ENCODE measurements around the gene MRPL33.

The MRPL33 gene

DNA sequence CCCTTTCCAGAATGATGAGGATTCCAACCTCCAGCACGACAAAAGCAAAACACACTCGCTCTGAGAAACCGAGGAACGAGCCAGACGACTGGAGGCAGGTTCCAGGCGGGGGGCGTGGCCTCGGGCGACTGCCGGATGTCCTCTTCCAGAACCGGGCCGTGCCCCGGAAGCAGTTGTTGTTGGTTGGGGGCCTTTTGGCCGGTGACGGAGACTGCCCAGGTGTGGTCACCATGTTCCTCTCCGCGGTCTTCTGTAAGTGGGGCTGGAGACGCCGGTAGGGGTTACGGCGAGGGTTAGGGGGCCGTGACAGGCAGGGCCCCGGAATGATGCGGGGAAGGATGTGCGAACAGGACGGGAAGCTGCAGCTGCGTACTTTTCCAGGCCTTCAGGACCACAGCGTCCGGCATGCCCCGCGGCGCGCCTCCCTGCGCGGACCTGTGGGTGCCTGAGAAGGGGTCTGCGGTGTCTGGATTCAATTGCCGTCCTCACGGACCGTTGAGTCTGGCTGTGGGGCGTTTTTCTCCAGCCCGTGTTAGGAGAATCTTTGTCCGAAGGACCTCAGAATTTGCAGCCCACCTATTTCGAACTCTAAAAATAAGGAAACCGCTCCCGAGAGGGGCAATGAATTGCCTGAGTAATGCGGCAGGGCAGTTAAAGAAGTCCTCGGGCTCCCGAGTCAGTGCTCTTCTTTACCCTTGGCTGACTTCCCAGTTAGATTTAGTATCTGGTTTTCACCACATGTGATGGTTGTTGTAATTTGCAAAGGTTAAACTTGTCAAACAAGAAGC is at the start of gene MRPL33:
MRPL33 (plus strand) TSS at position 172 of the 788 bp plus-strand sequence; CDS start at position 231, 59 bp downstream.
- peak; percentile 83 for DNase-seq (ENCODE audit: low read depth, low spot score)

DNA sequence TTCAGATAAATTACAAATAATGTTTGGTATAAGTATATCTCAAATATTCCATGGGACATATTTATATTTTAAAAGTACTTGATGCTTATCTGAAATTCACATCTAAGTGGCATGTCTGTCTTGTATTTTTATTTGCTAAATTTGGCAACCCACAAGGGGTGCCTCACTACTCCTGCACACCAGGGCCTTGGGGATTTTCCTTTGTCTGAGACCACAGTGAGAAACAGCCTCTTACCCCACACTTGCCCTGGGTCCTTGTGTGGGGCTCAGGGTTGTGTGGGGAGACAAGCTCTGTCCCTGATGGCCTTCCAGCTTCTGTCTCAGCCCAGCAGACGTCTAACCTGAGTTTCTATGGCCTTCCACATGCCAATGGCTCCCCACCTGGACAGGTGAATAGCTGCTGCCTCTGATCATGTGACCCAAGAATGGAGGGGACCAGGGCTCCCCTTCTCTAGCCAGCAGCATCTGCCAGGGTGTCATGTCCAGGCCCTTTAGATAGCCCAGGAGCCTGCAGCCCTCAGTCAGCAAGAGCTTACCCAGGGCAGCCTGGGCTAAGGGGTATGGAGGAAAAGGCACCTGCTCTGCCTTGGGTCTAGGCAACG is 49.5 kb upstream of the MRPL33 start:
- DNase-seq (ENCODE audit: low read depth, low spot score): no peak

DNA sequence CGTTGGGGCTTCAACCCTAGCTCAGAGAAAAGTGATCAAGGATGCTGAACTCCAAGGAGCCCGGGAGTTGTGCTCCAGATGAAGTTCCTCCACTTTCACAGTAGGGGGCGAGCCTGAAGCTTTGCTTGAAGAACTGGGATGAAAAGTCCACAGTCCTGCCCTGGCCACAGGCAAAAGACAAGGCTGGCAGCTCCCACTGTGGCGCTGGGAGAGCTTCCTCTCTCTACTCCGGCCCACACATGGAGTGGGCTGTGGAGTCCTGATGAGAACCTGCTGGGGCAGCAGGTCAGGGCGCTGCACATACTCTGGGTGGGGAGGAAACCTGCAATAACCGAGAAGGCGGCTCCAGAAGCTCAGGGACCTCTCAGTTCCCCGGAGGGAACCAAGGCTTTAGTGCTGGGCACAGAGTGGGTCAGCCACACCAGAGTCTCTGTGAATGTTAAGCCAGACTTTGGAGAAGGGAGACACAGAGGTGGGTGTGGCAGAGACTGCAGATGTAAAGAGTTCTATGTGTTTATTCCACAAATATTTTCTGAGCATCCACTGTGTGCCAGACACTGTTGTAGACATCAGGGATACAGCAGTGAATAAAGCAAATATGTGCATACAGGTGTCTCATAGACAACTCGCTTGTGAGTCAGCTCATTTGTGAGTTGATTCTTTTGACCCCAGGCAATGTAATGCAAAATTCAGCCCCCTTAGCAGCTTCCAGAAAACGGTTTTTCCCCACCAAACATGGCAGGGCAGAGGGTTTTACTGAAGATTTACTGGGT is 48.0 kb upstream of the MRPL33 start:
- DNase-seq (ENCODE audit: low read depth, low spot score): no peak

DNA sequence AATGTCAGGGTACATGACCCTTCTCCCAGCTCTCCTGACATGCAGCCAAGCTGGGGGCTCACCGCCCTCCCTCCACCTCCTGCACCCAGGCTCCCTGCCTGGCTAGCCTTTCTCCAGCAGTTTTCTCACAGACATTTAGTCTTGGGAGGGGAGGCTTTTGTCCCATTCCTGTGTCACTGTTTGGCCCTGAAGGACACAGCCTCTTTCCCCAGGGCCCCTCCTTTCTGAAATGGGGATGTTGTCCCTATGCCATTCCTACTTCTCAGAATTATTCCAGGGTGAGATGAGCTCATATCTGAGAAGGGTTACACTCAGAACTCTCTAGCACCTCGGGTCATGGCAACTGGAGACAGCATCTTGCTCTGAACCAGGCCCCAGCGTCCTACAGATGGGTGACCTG is 47.3 kb upstream of the MRPL33 start:
- no peak for DNase-seq (ENCODE audit: low read depth, low spot score)

DNA sequence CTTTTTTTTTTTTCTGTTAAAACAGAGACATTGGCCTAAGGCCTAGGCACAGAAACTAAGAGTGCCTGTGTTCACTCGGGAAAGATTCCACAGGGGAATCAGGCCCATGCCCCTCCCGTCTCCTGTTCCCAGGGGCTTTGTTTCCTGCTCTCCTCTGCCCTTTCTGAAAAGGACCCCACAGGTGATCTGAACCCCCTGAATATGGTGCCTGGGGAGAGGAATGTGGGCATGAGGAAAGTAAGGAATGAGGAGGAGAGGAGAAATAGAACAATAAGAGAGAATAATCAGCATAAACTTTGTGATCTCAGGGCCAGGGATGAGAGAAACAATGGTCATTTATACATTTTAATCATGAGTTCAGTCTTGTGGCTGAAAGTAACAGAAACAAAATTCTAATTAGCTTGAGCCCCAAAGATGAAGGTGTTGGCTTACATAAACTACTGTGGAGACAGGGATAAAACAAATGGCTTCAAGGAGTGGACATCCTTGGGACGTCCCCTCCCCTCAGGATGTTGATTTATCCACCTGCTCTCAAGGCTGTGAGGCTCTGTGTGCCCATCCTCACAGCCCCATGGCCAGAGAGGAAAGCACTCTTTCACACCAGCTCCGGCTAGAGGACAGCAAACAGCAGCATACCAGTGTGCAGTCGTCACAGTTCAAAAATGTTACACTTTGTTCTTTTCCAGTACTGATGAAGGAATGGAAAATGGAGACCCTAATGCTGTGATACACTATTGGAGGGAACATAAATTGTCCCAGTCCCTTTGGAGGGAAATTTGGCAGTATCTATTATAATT is 46.4 kb upstream of the MRPL33 start:
- DNase-seq (ENCODE audit: low read depth, low spot score): no peak

DNA sequence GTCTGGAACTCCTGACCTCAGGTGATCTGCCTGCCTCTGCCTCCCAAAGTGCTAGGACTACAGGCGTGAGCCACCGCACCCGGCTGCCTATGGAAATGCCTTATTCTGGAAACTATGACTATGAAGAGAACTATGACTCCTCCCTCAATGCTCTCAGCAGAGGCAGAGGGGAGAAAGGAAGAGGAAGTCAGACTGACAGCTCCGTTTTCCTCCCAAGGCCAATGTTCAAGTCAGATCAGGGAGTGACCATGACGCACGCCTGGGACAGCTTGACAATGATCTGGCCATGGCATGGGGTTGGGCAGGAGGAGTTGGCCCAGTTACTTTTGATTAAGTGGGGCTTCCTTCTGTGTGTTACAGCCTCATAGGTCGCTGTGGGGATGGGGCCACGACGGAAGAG is 44.3 kb upstream of the MRPL33 start:
- DNase-seq (ENCODE audit: low read depth, low spot score): no peak

DNA sequence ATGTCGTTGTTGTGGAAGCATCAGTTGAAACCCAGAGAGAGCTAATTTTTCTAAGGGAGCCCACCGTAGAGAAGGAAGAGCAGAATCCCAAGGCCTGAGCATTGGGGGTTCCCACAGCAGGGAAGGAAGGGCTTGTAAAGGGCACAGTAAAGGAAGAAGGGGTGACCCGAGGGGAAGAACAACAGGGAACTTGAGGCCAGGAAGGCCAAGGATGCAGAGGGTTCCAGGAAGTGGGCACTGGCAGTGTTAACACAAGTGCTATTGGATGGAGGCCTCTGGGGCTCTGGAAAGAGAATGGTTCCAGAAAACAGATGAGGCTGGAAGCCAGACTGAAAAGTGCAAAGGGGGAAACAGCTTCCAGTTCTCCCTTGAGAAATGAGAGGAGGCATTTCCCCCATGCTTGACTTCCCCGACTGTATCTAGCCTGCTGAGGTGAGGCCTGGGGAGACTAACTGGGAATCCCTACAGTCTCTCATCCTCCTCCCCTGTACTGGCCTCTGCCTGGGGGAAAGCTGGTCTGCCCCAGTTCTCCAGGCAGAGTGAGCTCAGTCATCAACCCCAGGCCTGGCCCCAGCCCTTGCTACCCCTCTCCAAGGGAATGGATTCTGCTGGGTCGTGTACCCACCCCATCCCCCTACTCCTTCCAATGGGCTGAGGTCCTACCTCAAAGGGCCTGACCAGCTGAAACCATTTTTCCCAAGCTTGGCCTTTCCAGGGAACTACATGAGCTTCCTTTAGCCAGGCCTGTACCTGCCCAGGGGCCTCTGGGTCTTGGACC is 43.2 kb upstream of the MRPL33 start:
- no peak for DNase-seq (ENCODE audit: low read depth, low spot score)

DNA sequence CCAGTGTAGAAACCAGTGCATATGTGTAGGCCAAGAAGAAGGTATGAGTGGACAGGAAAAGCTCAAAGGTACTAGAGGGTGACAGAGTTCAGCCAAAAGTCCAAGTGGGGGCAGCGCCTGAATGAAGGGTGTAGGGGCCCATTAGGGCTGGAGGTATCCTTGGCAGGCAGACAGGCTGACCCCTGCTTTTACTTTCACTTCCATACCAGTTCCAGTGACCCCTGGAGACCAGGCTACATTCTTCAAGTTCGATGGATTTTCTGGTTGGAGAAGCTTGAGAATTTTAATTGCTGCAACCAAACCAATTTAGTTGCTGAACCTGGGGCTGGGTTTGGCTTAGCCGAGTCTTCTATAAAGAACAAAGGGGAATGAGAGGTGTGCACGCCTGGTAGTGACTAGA is 42.3 kb upstream of the MRPL33 start:
- no peak for DNase-seq (ENCODE audit: low read depth, low spot score)

DNA sequence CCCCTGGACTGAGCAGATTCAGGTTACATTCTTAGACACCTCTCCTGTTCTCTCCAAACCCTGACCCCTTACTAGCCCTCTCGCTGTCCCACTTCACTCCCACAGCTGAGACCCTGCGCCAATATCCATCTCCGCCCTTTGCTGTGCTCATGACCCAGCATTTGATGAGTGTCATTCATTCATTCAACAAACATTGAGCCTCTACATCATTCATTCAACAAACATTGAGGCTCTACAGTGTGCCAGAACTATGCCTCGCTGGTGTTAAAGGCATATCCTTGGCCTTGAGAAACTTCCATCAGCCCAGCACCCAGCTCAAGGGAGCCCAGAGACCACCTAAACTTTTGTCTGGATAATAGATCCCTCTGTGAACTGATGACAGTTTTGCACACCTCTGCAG is 41.9 kb upstream of the MRPL33 start:
- DNase-seq (ENCODE audit: low read depth, low spot score): no peak

DNA sequence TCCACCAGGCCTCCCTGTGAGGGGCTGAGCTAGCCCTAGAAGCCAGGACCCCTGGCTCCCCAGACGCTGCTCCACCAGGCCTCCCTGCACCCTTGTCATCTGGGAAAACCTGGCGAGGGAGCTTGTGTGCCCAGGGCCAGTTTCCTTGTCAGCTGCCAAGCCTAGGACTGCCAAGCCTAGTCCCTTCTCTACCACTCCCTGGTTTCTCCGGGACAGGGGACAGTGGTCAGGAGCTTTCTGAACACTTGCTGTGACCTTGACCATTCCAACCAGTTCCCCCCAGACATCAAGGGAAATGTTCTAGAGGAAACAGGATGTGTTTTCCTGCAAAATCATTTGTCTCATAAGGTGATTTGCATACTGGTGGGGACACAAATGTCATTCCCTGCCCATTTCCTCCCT is 41.3 kb upstream of the MRPL33 start:
- DNase-seq (ENCODE audit: low read depth, low spot score): no peak

DNA sequence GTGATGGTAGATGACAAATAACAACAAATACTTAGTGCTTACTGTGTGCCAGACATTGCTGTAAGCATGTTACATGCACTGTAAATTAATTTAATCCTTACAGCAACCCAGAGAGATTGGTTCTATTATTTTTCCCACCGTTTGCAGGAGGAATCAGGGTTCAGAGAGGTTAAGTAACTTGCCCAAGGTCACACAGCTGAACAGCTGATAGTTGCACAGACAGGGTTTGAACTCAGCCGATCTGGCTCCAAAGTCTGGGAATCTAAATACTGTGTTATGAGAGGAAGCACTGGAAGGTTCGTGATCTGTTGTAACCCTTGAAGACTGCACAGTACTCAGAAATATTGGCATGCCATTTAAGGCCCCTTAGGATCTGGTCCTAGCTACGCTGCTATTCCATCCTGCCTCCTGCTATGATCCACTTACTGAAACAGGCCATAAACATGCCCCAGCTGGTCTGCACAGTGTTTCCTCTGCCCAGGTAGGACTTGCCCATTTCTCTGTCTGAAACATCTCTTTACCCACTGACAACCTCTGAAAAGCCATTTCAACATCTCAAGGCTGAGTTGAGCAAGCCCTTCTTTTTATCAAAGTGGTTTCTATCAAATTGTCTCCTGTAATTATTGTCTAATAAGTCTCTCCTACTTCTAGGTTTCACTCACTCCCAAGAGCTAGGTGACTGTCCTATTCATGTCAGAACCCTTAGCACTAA is 40.4 kb upstream of the MRPL33 start:
- DNase-seq (ENCODE audit: low read depth, low spot score): no peak

DNA sequence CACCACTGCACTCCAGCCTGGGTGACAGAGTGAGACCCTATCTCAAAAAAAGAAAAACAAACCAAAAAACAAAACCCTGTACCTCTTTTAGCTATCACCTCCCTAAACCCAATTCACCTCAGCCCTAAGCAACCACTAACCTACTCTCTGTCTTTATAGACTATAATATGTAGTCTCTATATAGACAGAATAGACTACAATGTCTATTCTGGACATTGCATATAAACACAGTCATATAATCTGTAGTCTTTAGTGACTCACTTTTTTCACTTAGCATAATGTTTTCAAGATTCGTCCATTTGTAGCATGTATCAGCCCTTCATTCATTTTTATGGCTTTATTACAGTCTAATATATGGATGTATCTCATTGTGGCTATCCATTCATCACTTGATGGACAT is 37.2 kb upstream of the MRPL33 start:
- DNase-seq (ENCODE audit: low read depth, low spot score): no peak

DNA sequence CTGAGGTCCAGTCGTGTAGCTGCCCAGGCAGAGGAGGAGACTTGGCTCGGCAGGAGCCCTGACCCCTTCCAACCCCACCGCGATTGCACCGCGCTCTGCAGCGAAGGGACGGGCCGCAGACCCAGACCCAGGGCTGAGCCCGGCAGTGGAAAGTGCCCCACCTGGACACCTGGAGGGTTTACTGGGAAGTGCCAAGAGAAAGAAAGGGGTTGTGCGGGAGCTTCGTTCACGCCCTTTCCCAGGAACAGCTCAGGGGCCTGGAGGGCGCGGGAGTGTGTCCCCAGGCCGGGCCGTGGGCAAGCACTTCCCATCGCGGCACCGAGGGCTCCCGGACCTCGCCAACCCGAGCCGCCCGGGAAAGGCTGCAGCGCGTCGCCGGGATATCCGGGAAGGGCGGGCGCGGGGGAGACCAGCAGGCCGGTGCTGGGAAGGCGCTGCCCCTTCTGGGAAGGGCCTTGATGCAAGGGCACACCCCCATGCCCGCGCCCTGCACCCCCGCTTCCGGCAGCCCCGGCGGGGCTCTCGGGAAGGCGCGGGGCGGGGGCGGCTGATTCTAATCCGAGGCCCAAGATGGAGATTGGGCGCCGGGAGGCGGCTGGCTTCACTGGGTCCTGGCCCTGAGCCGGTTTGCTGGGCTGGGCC is 36.1 kb upstream of the MRPL33 start:
- DNase-seq (ENCODE audit: low read depth, low spot score): no peak

DNA sequence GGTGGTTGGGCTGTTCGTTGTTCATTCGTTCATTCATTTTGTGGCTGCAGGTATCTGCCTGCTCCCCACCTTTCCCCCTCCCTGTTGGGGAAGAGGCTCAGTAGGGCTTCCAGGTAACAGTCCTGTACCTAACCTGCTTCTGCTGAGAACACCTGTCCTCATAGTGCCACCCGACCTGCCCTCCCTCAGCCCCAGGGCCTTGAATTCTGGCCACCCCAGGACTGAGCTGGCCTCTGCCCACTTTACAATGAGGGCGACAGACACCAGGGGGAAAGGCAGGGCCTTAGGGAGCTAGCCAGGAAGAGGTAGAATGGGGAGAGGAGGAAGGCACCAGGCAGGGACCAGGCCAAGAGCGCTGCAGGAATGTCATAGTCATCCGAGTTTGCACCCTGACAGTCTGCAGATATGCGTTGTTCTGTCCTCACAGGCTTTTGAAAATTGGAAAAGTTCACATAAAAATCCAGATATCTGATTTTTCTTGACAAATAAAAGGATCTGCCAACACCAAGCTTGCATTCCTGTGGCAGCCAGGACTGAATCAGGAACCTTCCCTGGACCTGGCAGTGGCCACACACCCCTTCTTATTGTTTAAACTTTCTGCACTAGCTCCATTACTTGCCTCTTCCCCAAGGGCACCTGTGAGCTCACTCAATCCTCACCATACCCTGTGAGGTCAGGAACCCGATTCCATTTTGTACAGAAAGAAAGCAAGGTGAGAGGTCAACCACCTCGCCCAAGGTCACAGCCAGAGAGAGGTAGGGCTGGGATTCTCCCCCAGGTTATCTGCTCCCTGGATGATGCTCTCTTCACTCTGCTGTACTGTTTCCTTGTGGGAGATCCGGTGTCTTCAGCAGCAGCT is 35.3 kb upstream of the MRPL33 start:
- no peak for DNase-seq (ENCODE audit: low read depth, low spot score)

DNA sequence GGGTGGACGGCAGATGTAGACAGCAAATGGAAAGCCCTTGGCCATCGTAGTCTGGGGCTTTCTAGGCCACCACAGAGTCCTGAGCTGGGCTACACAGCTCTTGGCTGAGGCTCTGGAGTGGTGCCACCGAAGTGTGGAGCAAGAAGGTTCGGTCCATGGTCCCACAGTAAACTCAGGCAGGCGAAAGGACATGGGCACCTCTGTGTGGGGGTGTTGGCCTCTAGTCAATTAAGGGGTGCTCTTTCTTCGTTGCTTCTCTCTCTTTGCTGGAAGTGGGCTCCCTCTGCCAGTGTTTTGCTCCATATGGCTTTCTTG is 34.7 kb upstream of the MRPL33 start:
- DNase-seq (ENCODE audit: low read depth, low spot score): no peak

DNA sequence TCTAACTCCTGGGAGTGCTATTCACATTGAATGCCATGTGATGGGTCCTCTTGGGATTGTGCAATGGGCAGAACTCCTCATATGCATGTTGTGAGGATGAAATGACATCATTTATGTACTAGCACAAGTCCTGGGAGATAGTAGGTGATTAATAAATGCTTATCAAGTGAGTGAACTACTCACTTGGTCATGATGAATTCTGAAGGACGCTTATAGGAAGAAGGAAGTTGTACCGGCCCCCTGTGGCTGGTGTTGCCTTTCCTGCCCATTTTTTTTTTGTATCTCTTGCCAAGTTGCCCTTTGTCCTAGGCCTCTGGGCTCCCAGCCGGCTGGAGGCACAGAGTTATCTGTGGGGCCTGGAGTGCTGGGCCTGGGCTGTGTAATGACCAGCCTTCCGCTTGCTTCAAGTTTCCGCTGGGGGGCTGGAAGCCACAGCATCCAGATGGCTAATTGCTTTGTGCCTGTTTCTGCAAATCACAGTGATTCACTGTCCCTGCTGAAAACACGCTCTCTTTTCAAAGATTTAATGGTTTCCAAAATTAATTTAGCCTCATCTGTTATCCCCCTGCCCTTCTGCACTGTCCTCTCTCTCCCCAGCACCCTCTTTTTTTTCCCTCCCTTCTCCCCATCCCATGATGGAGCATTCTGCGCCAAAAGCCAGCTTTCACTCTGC is 33.7 kb upstream of the MRPL33 start:
- DNase-seq (ENCODE audit: low read depth, low spot score): no peak

DNA sequence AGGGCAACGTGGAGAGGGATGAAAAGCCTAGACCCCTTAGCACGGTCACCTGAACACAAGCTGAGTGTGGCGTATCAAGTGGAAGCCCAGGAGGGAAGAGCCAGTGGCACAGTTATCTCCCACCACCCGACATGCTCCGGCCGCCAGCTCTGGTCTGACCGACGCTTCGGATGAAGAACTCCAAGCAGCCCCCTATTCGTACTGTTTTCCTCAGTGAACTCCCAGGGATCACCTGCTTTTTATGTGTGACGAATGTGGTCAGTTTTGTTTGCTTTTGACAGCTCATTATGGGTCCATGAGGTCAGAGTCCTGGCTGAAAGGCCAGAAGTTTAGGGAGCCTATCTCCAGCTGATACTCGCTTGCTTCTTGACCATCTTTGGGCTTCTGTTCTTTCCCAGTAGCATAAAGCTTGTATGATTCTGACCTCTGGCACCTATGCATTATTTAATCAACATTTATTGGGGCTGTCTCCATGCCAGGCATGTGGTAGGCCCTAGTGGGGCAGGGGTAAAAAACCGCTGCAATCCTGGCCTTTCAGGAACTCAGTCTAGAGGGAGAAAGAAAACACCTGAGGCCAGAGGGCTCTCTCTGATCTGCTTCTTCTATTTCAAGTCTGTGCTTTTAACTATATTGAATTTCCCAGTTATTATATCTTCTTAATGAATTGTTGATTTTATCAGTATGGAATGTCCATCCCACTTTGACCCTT is 33.0 kb upstream of the MRPL33 start:
- no peak for DNase-seq (ENCODE audit: low read depth, low spot score)

DNA sequence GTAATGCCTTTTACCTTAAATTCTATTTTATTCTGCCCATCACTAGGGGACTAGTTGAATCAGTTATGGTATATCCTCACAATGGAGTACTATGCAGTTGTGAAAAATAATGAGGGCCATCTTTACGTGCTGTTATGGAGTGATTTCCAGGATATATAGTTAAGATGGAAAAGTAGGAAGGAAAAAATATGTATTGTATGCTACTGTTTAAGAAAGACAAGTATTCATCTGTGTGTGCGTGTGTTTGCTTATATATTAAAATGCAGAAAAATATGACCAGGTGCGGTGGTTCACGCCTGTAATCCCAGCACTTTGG is 32.5 kb upstream of the MRPL33 start:
- no peak for DNase-seq (ENCODE audit: low read depth, low spot score)
